ENCODE data around the gene DNPEP. TPM values are rescaled to one million over a fixed set of nuclear protein-coding genes. Genes with fewer than 3 reads are reported as not detected.

Gene DNPEP
- total and polyA plus RNA-seq, 2 of the 4 experiments (the other 2 are of a cell fraction): 74.2 to 89.4 TPM

DNA sequence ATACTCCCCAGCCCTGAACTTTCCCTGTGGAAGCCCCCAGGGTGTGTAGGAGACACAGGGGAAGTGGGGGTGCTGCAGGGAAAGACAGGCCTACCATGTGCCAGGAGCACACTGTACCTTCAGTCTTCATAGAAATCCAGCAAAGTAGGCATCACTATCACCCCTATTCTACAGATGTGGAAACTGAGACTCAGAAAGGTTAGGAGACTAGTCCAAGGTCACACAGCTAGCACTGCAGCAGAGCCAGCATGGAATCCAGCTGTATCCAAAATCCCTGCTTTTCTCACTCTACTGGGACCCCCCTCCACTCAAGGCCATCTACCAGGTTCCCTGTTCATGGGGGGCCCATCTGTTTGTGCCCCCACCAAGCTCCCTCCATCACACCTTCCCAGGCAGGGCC, 6.8 kb downstream of the DNPEP start:
- in situ Hi-C loops (cut with MboI; ENCODE audit: low sequenced_read_pairs): no loop called here
- no TSS peak for BruUV-seq (replicated peaks)
- Histone ChIP-seq H3K4me2 (ENCODE audit: low read depth, low read length) (no peak overlapping the region), H3K23ac (ENCODE audit: low read depth, low read length) (no peak overlapping the region), H3K9me1 (ENCODE audit: insufficient read depth, low read length) (no peaks in the 10 kb centered on the region; the same call in 1 of the 2 replicates), H3K14ac (replicated peaks; ENCODE audit: low read depth, low read length) (no peak overlapping the region), H3K18ac (ENCODE audit: low read depth, low read length) (no peak overlapping the region), H3K4me1 (ENCODE audit: control insufficient read depth, insufficient read depth, low read length) (peaks cover 16% of the 10 kb centered on the region; the same call in 1 of the 2 replicates), H3K4me3 (ENCODE audit: insufficient read depth, low read depth, low read length) (no peak overlapping the region), H3K4ac (ENCODE audit: low read depth, low read length) (no peak overlapping the region), H4K5ac (ENCODE audit: low read depth, low read length) (no peak overlapping the region), H4K8ac (ENCODE audit: low read depth in 2 of 2, low read length in 2 of 2) (no peak overlapping the region), H2BK5ac (ENCODE audit: low read depth, low read length, poor library complexity, severe bottlenecking) (no peak overlapping the region), H2BK120ac (ENCODE audit: low read depth, low read length) (no peak overlapping the region), H3K27me3 (ENCODE audit: control insufficient read depth, insufficient read depth, low read length) (no peaks in the 10 kb centered on the region), H2BK15ac (ENCODE audit: low read depth, low read length) (no peak overlapping the region), H2BK20ac (ENCODE audit: low read depth, low read length) (no peak overlapping the region), H3K9ac (ENCODE audit: low read depth, low read length) (no peak overlapping the region), H3K79me1 (ENCODE audit: low read depth in 1 of 2, low read length in 2 of 2) (peaks cover 9 to 10% of the 10 kb centered on the region in 2 experiments; a peak in 3 of 4 replicates), H2AFZ (replicated peaks; ENCODE audit: low read length, poor library complexity) (peak overlapping the region; percentile 39), H3K56ac (ENCODE audit: extremely low read depth, insufficient read depth, low read length) (no peak overlapping the region), H2AK9ac (replicated peaks; ENCODE audit: low read depth, low read length, poor library complexity) (no peak overlapping the region), H3K9me3 (ENCODE audit: control insufficient read depth, insufficient read depth, low read length) (no peaks in the 10 kb centered on the region), H3K36me3 (ENCODE audit: control insufficient read depth, insufficient read depth, low read length) (peaks cover 52% of the 10 kb centered on the region), H2AK5ac (ENCODE audit: low read depth, low read length) (no peak overlapping the region), H4K20me1 (ENCODE audit: insufficient read depth, low read length) (no peaks in the 10 kb centered on the region), H4K91ac (ENCODE audit: insufficient read depth, low read depth, low read length) (no peak overlapping the region), H3K27ac (ENCODE audit: insufficient read depth, low read length) (no peak overlapping the region)
- ChIA-PET POLR2A (ENCODE audit: unreplicated experiment) (no interaction called here), CTCF (no interaction called here)
- ATAC-seq (ENCODE audit: low read depth) (no peak), DNase-seq (no peak)
- intact Hi-C loops (cut with micrococcal nuclease): no loop called here
- no peak for TF ChIP-seq BHLHE40 (IDR thresholded peaks at IDR 0.05; ENCODE audit: low read depth, low read length)
- TF ChIP-seq NFE2L2 (IDR thresholded peaks at IDR 0.05; ENCODE audit: low read depth, low read length): no peak
- dilution Hi-C loops (cut with HindIII; ENCODE audit: low sequenced_read_pairs, unreplicated experiment): no loop called here

Data from IMR-90 (cell line).